WTC11 (cell line): ENCODE data around the gene ZNRF3.
A peak's percentile ranks its signal among the peaks of the same experiment; 100 is the strongest.

ENCODE experiments used
- GABPB1 ChIP-seq: sonication (generic); formaldehyde crosslinking; IDR thresholded peaks from 2 replicates; pipeline ENCODE4 v1.8.1; 2023; ENCODE audit warnings: mild to moderate bottlenecking, missing genetic modification reagents
- ZNF281 ChIP-seq: sonication (generic); formaldehyde crosslinking; IDR thresholded peaks from 2 replicates; pipeline ENCODE4 v1.8.0; 2023; ENCODE audit warnings: mild to moderate bottlenecking, missing genetic modification reagents
- TF ChIP-seq, protein P1 (sequence below): fragments of 200-600 bp; IDR thresholded peaks from 2 replicates; pipeline ENCODE4 v1.8.0; 2022; ENCODE audit warnings: antibody characterized with exemption

GRCh38 chr22:29096736-29097669, 213.6 kb downstream of the ZNRF3 start:
- no peak for TF ChIP-seq ZNF281 (CRISPR knock-in tag)
- TF ChIP-seq GABPB1, result peak; percentile 30; the same call in 1 of the 2 replicates
- TF ChIP-seq, protein P1, sequence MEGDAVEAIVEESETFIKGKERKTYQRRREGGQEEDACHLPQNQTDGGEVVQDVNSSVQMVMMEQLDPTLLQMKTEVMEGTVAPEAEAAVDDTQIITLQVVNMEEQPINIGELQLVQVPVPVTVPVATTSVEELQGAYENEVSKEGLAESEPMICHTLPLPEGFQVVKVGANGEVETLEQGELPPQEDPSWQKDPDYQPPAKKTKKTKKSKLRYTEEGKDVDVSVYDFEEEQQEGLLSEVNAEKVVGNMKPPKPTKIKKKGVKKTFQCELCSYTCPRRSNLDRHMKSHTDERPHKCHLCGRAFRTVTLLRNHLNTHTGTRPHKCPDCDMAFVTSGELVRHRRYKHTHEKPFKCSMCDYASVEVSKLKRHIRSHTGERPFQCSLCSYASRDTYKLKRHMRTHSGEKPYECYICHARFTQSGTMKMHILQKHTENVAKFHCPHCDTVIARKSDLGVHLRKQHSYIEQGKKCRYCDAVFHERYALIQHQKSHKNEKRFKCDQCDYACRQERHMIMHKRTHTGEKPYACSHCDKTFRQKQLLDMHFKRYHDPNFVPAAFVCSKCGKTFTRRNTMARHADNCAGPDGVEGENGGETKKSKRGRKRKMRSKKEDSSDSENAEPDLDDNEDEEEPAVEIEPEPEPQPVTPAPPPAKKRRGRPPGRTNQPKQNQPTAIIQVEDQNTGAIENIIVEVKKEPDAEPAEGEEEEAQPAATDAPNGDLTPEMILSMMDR, result no peak
